Measurements from ENCODE around the gene VMP1.

DNA sequence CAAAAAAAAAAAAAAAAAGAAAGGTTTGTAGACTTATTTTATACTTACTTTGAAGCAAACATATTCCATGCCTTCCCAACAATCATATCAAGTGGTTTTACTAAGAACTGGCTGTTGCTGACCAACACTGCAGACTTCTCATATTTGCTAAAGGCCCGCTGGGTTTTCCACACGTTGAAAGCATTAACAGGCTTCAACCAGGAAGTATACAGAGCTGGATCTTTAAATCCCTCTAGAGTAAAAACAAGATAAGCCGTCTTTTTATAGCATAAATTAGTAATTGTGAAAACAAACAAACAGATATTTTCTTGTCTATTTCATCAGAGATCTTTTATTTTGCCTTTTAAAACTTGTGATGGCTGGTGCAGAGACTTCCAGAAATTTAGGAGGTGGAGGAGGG lies 156.2 kb downstream of the VMP1 start:
- TF ChIP-seq POLR2A (IDR thresholded peaks at IDR 0.05; ENCODE audit: low read length) (no peak), GATA1 (IDR thresholded peaks at IDR 0.05; ENCODE audit: low read depth, low read length) (no peak)

Data from erythroblast (primary cell).